Dermis microvascular lymphatic vessel endothelial cell (primary cell): ENCODE data around the gene PPM1D. TPM values are rescaled to one million over a fixed set of nuclear protein-coding genes. Genes with fewer than 3 reads are reported as not detected.
"Not testable (repeated sequence)": the region's sequence is repeated elsewhere in the genome, so short reads cannot be mapped to it uniquely, and the experiment has no call there.

ENCODE experiments used
- DNase-seq, 2 donors: peaks; one replicate each; pipeline versions ENCODE4 v3.0.0 to v3.0.0-alpha.2; 2010; ENCODE audit warnings: low read depth in 2 of 2
- total RNA-seq: library from RNA; depleted of rRNA; stranded (reverse); fragments of >200 nt; gene quantifications from 2 replicates; pipeline ENCODE4 v1.2.1, GENCODE V29; 2014

Gene PPM1D
- total RNA-seq, 1 donor from 2014 or later: 15.8 TPM

- DNase-seq: not testable (repeated sequence)
Observed at GRCh38 chr17:60593441-60594036, 6.5 kb upstream of the PPM1D start.

- not testable (repeated sequence) for DNase-seq
Observed at GRCh38 chr17:60594170-60594569, 5.8 kb upstream of the PPM1D start.

- no peak for DNase-seq
Observed at GRCh38 chr17:60594734-60595133, 5.3 kb upstream of the PPM1D start.

- DNase-seq: no peak
Observed at GRCh38 chr17:60597297-60597696, 2.7 kb upstream of the PPM1D start.

- no peak for DNase-seq
Observed at GRCh38 chr17:60598001-60598736, 1.8 kb upstream of the PPM1D start.

GRCh38 chr17:60599220-60599619 is 773 bp upstream of the PPM1D start:
- no peak for DNase-seq

- peak; percentile 60 to 89 for DNase-seq
Observed at GRCh38 chr17:60600490-60601446, 775 bp downstream of the PPM1D start.

- peak; percentile 86 to 89 for DNase-seq
Observed at GRCh38 chr17:60601447-60602384, 1.7 kb downstream of the PPM1D start.

GRCh38 chr17:60602385-60602742 is 2.4 kb downstream of the PPM1D start:
- DNase-seq: peak in 1 of 2 donors; percentile 26

- DNase-seq: no peak
Observed at GRCh38 chr17:60602871-60603270, 2.9 kb downstream of the PPM1D start.

GRCh38 chr17:60603477-60603876 is 3.5 kb downstream of the PPM1D start:
- not testable (repeated sequence) for DNase-seq

- peak in 1 of 2 donors; percentile 50 for DNase-seq
Observed at GRCh38 chr17:60604686-60605334, 4.8 kb downstream of the PPM1D start.

- peak in 1 of 2 donors; percentile 59 for DNase-seq
Observed at GRCh38 chr17:60606036-60606435, 6.0 kb downstream of the PPM1D start.

GRCh38 chr17:60610473-60610872 is 10.5 kb downstream of the PPM1D start:
- DNase-seq: peak; percentile 52 to 64

GRCh38 chr17:60611321-60611720 is 11.3 kb downstream of the PPM1D start:
- DNase-seq: not testable (repeated sequence)

- no peak for DNase-seq
Observed at GRCh38 chr17:60613325-60613724, 13.3 kb downstream of the PPM1D start.

- not testable (repeated sequence) for DNase-seq
Observed at GRCh38 chr17:60613796-60614195, 13.8 kb downstream of the PPM1D start.

GRCh38 chr17:60614247-60614646 is 14.3 kb downstream of the PPM1D start:
- not testable (repeated sequence) for DNase-seq

GRCh38 chr17:60615108-60615507 is 15.1 kb downstream of the PPM1D start:
- DNase-seq: no peak

- no peak for DNase-seq
Observed at GRCh38 chr17:60615840-60616239, 15.8 kb downstream of the PPM1D start.
